ENCODE results near the gene CEP68. TPM values are rescaled to one million over a fixed set of nuclear protein-coding genes. Genes with fewer than 3 reads are reported as not detected.

CEP68 gene
- total RNA-seq, 1 donor from 2014 or later: 17.9 TPM

DNA sequence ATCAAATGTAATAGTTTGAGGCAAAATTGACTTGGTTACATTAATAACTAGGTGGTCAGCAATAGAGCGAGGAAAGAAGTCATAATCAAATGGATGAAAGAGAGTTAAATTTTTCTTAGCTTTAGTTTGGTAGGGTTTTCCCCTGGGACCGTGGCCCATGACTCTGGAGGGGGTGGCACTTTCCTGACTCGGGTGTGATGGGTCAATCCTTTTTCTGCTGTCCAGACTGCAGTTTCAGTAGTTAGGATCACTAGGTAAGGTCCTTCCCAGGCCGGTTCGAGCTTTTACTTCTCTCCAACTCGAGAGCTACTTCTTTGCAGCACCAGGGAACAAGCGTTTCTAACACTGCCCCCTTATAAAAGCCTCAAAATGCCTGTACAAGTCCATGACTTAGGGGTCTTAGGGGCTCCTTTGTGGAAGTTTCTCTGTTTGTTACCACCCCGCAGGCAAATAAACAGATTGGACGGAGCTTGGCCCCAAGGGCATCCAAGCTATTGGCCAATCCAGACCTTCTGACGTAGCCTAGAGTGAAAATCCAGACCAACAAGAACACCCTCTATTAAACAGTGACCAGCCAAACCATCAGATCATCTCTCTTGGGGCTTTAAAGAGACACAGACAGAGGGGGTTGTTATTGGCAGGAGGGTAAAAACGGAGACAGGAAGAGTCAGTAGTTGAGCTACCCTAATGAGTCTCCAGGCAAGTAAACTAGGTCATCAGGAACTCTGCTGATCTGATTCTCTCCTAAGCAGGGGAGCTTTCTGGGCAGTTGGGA, 9.4 kb upstream of the CEP68 start:
- Mint-ChIP-seq H3K27me3 (no peaks in the 10 kb centered on the region), H3K4me3 (no peak overlapping the region), H3K36me3 (ENCODE audit: low read depth) (peaks cover 69% of the 10 kb centered on the region), H3K27ac (no peak overlapping the region), H3K4me1 (peaks cover 17% of the 10 kb centered on the region), H3K9me3 (peaks cover 11% of the 10 kb centered on the region)
- no peak for DNase-seq
- POLR2A ChIA-PET: interaction anchor here (0.6 to 0.8 kb wide), 2 partner anchors 9 to 65 kb away, joined by 5 read pairs; partner anchors contain the start of gene CEP68
- CTCF ChIA-PET: interaction anchor here (0.8 to 0.9 kb wide), 2 partner anchors 9 to 129 kb away, joined by 3 to 5 read pairs; partner anchors contain the start of gene CEP68
- TF ChIP-seq, protein P1, sequence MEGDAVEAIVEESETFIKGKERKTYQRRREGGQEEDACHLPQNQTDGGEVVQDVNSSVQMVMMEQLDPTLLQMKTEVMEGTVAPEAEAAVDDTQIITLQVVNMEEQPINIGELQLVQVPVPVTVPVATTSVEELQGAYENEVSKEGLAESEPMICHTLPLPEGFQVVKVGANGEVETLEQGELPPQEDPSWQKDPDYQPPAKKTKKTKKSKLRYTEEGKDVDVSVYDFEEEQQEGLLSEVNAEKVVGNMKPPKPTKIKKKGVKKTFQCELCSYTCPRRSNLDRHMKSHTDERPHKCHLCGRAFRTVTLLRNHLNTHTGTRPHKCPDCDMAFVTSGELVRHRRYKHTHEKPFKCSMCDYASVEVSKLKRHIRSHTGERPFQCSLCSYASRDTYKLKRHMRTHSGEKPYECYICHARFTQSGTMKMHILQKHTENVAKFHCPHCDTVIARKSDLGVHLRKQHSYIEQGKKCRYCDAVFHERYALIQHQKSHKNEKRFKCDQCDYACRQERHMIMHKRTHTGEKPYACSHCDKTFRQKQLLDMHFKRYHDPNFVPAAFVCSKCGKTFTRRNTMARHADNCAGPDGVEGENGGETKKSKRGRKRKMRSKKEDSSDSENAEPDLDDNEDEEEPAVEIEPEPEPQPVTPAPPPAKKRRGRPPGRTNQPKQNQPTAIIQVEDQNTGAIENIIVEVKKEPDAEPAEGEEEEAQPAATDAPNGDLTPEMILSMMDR (IDR thresholded peaks at IDR 0.05): no peak
- no peak for ATAC-seq (ENCODE audit: low read depth)
- intact Hi-C loops (cut with micrococcal nuclease): no loop called here

DNA sequence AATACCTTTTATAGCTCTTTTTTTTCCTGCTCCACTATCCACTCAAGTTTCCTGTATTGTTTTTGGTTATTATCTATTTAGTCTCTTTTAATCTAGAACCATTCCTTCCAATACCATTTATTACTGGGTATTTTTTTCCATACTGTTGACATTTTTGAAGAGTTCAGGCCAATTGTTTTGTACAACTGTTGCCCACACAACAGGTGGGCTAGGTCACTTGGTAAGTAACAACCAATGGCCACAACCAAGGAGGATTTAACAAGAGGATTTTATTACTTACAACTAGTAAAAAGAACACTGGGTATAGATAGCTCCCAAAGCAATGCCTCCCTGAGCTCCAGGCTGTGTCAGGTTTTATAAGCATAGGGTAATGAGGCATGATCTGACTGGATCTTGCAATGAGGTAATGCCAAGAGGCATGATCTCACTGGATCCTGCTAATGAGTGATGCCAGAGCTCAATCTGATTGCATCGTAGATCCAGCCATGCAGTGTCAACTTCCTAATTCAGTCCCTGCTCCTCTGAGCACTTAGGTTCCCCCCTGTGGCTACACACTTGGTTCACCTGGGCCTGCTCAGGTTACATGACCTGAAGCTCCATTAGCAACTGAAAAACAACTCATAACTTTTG, 7.1 kb upstream of the CEP68 start:
- ChIA-PET POLR2A (interaction anchor here (0.6 to 1.0 kb wide), 3 partner anchors 14 to 178 kb away, joined by 3 to 5 read pairs (median 4); partner anchors contain the start of gene ACTR2), CTCF (interaction anchor here (1.3 kb wide), 1 partner anchor 16 kb away, joined by 3 read pairs; no protein-coding TSS in a partner anchor)

DNA sequence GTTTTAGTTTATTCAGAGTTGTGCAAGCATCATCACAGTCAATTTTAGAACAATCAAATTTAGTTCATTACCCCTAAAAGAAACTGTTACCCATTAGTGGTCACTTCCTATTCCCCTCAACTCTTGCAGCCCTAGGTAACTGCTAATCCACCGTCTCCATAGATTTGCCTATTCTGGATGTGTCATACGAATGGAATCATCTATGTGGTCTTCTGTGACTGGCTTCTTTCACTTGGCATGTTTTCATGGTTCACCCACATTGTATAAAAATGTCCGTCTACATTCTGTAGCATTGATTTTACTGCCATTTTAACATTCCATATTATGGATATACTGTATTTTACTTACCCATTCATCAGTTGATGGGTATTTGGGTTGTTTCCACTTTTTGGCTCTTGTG, 5.3 kb upstream of the CEP68 start:
- Mint-ChIP-seq H3K4me3 (no peak overlapping the region), H3K4me1 (peaks cover 54% of the 10 kb centered on the region), H3K27me3 (no peaks in the 10 kb centered on the region), H3K9me3 (no peaks in the 10 kb centered on the region), H3K36me3 (ENCODE audit: low read depth) (peaks cover 42% of the 10 kb centered on the region), H3K27ac (no peak overlapping the region)
- TF ChIP-seq, protein P1 (IDR thresholded peaks at IDR 0.05): no peak
- intact Hi-C loops (cut with micrococcal nuclease): loop anchor here (10.0 kb wide), 1 partner anchor 1466 kb away; the partner anchor contains the start of genes MDH1 and WDPCP
- ChIA-PET POLR2A (no interaction called here), CTCF (interaction anchor here (1.0 kb wide), 1 partner anchor 9 kb away, joined by 5 read pairs; no protein-coding TSS in a partner anchor)
- DNase-seq (no peak), ATAC-seq (ENCODE audit: low read depth) (no peak)

More for the DNA sequence above, 7.1 kb upstream of the CEP68 start:
- peaks cover 56% of the 10 kb centered on the region for H3K36me3 Mint-ChIP-seq (ENCODE audit: low read depth)
- no peak overlapping the region for H3K4me3 Mint-ChIP-seq
- H3K9me3 Mint-ChIP-seq: peaks cover 8% of the 10 kb centered on the region
- H3K4me1 Mint-ChIP-seq: peaks cover 40% of the 10 kb centered on the region
- intact Hi-C loops (cut with micrococcal nuclease): loop anchor here (2.0 kb wide), 1 partner anchor 16 kb away; no protein-coding TSS in a partner anchor
- H3K27me3 Mint-ChIP-seq: no peaks in the 10 kb centered on the region
- TF ChIP-seq, protein P1 (IDR thresholded peaks at IDR 0.05): no peak
- ATAC-seq (ENCODE audit: low read depth) (no peak), DNase-seq (no peak)
- H3K27ac Mint-ChIP-seq: no peak overlapping the region

DNA sequence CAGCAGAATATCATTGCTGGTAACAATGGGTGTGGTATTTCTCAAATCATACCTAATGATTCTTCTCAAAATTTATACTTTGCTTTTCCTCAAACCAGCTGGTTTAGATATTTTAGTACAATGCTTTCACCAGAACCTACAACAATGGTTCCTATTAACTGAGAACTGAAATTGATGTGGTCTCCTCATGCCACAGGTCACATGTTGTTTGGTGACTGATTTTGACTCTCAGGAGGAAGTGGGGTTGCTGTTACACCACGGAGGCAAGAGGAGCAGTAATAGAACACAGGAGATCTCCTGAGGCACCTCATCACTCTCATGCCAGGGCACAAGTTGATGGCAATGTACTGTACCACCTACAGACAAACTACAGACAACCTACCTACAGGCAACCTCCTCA, 3.0 kb upstream of the CEP68 start:
- Mint-ChIP-seq H3K4me3 (peak overlapping the region; percentile 73), H3K27ac (peak overlapping the region; percentile 95), H3K9me3 (no peaks in the 10 kb centered on the region), H3K36me3 (ENCODE audit: low read depth) (peaks cover 22% of the 10 kb centered on the region), H3K27me3 (no peaks in the 10 kb centered on the region), H3K4me1 (peaks cover 69% of the 10 kb centered on the region)
- intact Hi-C loops (cut with micrococcal nuclease): loop anchor here (1.0 to 10.0 kb wide), 4 partner anchors 26 to 1468 kb away; partner anchors contain the start of genes MDH1 and WDPCP
- DNase-seq (no peak), ATAC-seq (ENCODE audit: low read depth) (peak; percentile 33)
- TF ChIP-seq, protein P1 (IDR thresholded peaks at IDR 0.05): no peak
- ChIA-PET POLR2A (interaction anchor here (0.7 to 2.7 kb wide), 11 partner anchors 10 to 286 kb away, joined by 3 to 15 read pairs (median 5); partner anchors contain the start of genes ACTR2 and RAB1A), CTCF (interaction anchor here (0.6 to 2.5 kb wide), 6 partner anchors 10 to 401 kb away, joined by 3 to 12 read pairs (median 3); no protein-coding TSS in a partner anchor)

All from activated B cell treated with CpG ODN at 0.5 μM for 24 hours (primary cell).